Transverse colon (tissue), 4 donors: ENCODE results near the gene SKIDA1. TPM values are rescaled to one million over a fixed set of nuclear protein-coding genes. Genes with fewer than 3 reads are reported as not detected.

Source experiments
- DNase-seq: peaks from one replicate; pipeline ENCODE4 v3.0.0-alpha.2; 2019
- H3K27ac ChIP-seq, 4 donors: fragments of 200-600 bp; sonication (generic); 2 replicates each; pipeline ENCODE4 v1.5.1; 2016 to 2018; ENCODE audit warnings: inconsistent platforms in 4 of 4
- H3K27me3 ChIP-seq: fragments of 200-600 bp; sonication (generic); 2 replicates; pipeline ENCODE4 v1.5.1; 2017; ENCODE audit warnings: inconsistent platforms
- H3K36me3 ChIP-seq, 4 donors: fragments of 200-600 bp; sonication (generic); 2 replicates each; pipeline ENCODE4 v1.5.1; 2017 to 2019; ENCODE audit warnings: inconsistent platforms in 4 of 4
- H3K4me1 ChIP-seq, 4 donors: fragments of 200-600 bp; sonication (generic); 2 replicates each; pipeline ENCODE4 v1.5.1; 2017 to 2020; ENCODE audit warnings: inconsistent platforms in 4 of 4
- H3K4me3 ChIP-seq, 4 donors: fragments of 200-600 bp; sonication (generic); 1 replicate in 1 of 4; 2 replicates in 3 of 4; pipeline versions ENCODE4 v1.5.1 to v1.6.1; 2017 to 2019; ENCODE audit warnings: inconsistent platforms in 4 of 4
- H3K9me3 ChIP-seq, 2 donors: fragments of 200-600 bp; sonication (generic); 2 replicates each; pipeline ENCODE4 v1.5.1; 2017 to 2019; ENCODE audit warnings: inconsistent platforms in 2 of 2
- EP300 ChIP-seq: sonication (generic); formaldehyde crosslinking; IDR thresholded peaks from one replicate; pipeline ENCODE4 v1.6.1; 2017; ENCODE audit warnings: antibody characterized with exemption, low read depth
- POLR2A ChIP-seq: fragments of 450-650 bp; IDR thresholded peaks from one replicate; pipeline ENCODE4 v1.6.1; 2016; ENCODE audit warnings: antibody characterized with exemption, mild to moderate bottlenecking, moderate library complexity
- POLR2AphosphoS5 ChIP-seq, 3 donors: sonication (generic); formaldehyde crosslinking; IDR thresholded peaks; one replicate each; pipeline ENCODE4 v1.6.1; 2016; ENCODE audit warnings: antibody characterized with exemption in 3 of 3
- WGBS, 2 donors: methylation state at CpG; one replicate each; pipeline ENCODE4 v1.1.5; 2018; ENCODE audit warnings: low coverage in 1 of 2; 5-methylcytosine and 5-hydroxymethylcytosine counted together
- in situ Hi-C, 4 donors: fragments of 200-750 bp; cut with MboI; loops; one replicate each; pipeline versions ENCODE4 v1.15.0 to v1.15.1; 2017; ENCODE audit warnings: low sequenced_read_pairs in 3 of 4, low pct_ligation_motif_present in 1 of 4, low pct_unique_long_range_greater_than_20kb in 1 of 4
- intact Hi-C: fragments of 100-400 bp; cut with DNase I; formaldehyde crosslinking; loops from one replicate; pipeline ENCODE4 v1.15.1; 2023; ENCODE audit warnings: low total_unique reads
- total RNA-seq, 4 donors: library from RNA; depleted of rRNA; stranded (reverse); fragments of >200 nt; gene quantifications; one replicate each; pipeline ENCODE4 v1.1.0, GENCODE V29; 2016
- TF ChIP-seq, protein P1 (sequence below), 5 experiments: fragments of 200-600 bp in 3 of 5; fragments of 450-650 bp in 2 of 5; sonication (generic) in 3 of 5; IDR thresholded peaks; 1 replicate in 2 of 5; 2 replicates in 3 of 5; pipeline ENCODE4 v1.5.1; 2016 to 2017; ENCODE audit warnings: antibody characterized with exemption in 5 of 5, inconsistent platforms in 3 of 5, mild to moderate bottlenecking in 2 of 5, moderate library complexity in 1 of 5

The SKIDA1 gene
- total RNA-seq, 4 donors from 2014 or later, result 0.27 to 0.60 TPM; not detected in 2

GRCh38 chr10:21511095-21511570, 14.3 kb downstream of the SKIDA1 start:
- in situ Hi-C loops (loop anchor here in 1 of 4 donors (25.0 kb wide), 1 partner anchor 801 kb away; the partner anchor contains the start of genes BMI1 and COMMD3), intact Hi-C loops (no loop called here)
- no peaks in the 10 kb centered on the region for H3K36me3 ChIP-seq
- no peak for DNase-seq
- peaks cover 85% of the 10 kb centered on the region for H3K27me3 ChIP-seq
- TF ChIP-seq POLR2AphosphoS5 (IDR thresholded peaks at IDR 0.05) (no peak), EP300 (no peak), POLR2A (no peak)
- TF ChIP-seq, protein P1, sequence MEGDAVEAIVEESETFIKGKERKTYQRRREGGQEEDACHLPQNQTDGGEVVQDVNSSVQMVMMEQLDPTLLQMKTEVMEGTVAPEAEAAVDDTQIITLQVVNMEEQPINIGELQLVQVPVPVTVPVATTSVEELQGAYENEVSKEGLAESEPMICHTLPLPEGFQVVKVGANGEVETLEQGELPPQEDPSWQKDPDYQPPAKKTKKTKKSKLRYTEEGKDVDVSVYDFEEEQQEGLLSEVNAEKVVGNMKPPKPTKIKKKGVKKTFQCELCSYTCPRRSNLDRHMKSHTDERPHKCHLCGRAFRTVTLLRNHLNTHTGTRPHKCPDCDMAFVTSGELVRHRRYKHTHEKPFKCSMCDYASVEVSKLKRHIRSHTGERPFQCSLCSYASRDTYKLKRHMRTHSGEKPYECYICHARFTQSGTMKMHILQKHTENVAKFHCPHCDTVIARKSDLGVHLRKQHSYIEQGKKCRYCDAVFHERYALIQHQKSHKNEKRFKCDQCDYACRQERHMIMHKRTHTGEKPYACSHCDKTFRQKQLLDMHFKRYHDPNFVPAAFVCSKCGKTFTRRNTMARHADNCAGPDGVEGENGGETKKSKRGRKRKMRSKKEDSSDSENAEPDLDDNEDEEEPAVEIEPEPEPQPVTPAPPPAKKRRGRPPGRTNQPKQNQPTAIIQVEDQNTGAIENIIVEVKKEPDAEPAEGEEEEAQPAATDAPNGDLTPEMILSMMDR (IDR thresholded peaks at IDR 0.05), result no peak
- no peak overlapping the region for H3K27ac ChIP-seq
- 77% methylated on average over 2 of the region's 2 CpGs for WGBS, 2 donors
- no peaks in the 10 kb centered on the region for H3K9me3 ChIP-seq
- no peak overlapping the region for H3K4me3 ChIP-seq
- H3K4me1 ChIP-seq, result peaks cover 0 to 23% (median 2%) of the 10 kb centered on the region in 4 donors

DNA sequence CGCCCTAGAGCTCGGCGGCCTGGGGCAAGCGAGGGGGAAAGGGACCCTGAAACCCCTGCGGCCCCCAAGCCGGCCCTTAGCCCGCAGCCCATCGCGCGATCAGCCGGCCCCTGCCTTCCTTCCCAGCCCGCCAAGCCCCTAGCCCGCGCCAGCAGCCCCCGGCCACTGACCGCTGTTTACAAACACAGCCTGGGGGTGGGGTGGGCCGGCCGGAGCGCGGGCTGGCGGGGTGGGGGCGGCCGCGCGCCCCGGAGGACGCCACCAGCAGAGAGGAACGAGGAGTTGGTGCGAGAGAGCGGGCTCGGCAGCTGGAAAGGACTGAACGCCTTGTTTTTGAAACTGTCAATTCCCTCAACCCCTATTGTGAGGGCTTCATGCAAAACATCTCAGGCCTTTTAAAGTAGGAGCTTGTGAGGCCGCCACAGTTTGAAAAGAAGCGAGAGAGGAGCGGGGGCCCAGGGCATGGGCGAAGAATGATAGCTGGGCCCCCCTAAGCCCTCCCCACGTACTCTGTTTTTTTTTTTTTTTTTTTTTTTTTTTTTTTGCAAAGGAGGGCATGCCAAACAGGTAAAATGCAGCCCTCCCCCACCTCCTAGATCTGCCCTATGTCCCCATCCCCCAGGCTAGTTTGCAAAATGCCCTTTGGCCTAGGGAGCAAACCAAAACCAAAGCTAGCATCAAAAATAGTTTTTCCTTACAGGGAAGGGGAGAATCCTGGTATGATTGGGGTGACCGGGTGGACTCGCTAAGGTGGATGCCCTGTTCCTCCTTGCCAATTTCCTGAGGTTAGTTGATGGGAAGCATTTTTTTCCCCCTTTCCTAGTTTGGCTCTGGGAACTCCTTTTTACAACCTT, 15.0 kb downstream of the SKIDA1 start:
- Histone ChIP-seq H3K4me1 (peaks cover 0 to 17% (median 0%) of the 10 kb centered on the region in 4 donors), H3K9me3 (no peaks in the 10 kb centered on the region), H3K27ac (peak overlapping the region in 1 of 4 donors; percentile 23), H3K4me3 (peak overlapping the region in 3 of 4 donors; percentile 20 to 38 (median 26)), H3K27me3 (peaks cover 85% of the 10 kb centered on the region), H3K36me3 (no peaks in the 10 kb centered on the region)
- TF ChIP-seq, protein P1 (IDR thresholded peaks at IDR 0.05), result no peak
- TF ChIP-seq EP300, result no peak
- TF ChIP-seq POLR2AphosphoS5 (IDR thresholded peaks at IDR 0.05), result no peak
- TF ChIP-seq POLR2A, result no peak
- no peak for DNase-seq
- intact Hi-C loops (no loop called here), in situ Hi-C loops (loop anchor here in 1 of 4 donors (25.0 kb wide), 1 partner anchor 802 kb away; the partner anchor contains the start of genes BMI1 and COMMD3)
- 52 to 57% methylated on average over 20 to 29 of the region's 39 CpGs for WGBS, 2 donors

- no peak for DNase-seq
- 80 to 89% methylated on average over 2 to 54 of the region's 58 CpGs for WGBS, 2 donors
- no peaks in the 10 kb centered on the region for H3K9me3 ChIP-seq
- H3K27ac ChIP-seq, result peak overlapping the region in 1 of 4 donors; percentile 23
- intact Hi-C loops (no loop called here), in situ Hi-C loops (loop anchor here in 1 of 4 donors (10.0 to 25.0 kb wide), 2 partner anchors 215 to 803 kb away; partner anchors contain the start of genes BMI1 and COMMD3)
- H3K27me3 ChIP-seq, result peaks cover 81% of the 10 kb centered on the region
- H3K4me3 ChIP-seq, result peak overlapping the region in 3 of 4 donors; percentile 20 to 38 (median 26)
- peaks cover 0 to 17% (median 0%) of the 10 kb centered on the region in 4 donors for H3K4me1 ChIP-seq
- H3K36me3 ChIP-seq, result no peaks in the 10 kb centered on the region
- TF ChIP-seq POLR2AphosphoS5 (IDR thresholded peaks at IDR 0.05), result no peak
- TF ChIP-seq EP300, result no peak
- TF ChIP-seq, protein P1 (IDR thresholded peaks at IDR 0.05), result no peak
- TF ChIP-seq POLR2A, result no peak
Observed at GRCh38 chr10:21509341-21510240, 15.9 kb downstream of the SKIDA1 start.
